Stimulated activated CD8-positive, alpha-beta memory T cell treated with anti-CD3 and anti-CD28 coated beads, Interleukin-12 subunit alpha, Interleukin-12 subunit beta, amount 100 ng/mL, for 4 hours (primary cell): ENCODE data around the gene CDH4.

Experiments
- DNase-seq: peaks from one replicate; pipeline ENCODE4 v3.0.0-alpha.2; 2020; ENCODE audit warnings: low read depth

CDH4 gene

DNA sequence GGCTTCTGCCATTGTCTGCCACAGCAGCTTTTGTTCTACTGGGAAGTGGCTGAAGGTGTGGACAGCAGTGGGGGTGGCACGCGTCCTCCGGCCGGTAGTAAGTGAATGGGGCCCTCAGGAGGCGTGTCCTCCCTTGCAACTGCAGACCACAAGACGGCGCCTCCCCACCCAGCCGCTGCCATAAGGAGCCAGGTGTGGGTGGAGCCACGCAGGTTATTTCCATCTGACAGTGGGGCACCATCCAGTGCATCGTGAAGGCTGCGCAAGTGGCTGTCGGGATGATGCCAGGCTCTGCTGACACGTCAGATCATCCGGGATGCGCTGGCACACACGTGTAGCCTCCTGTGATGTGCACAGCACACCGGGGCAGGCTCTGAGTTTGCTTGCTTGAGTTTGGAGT lies 379.7 kb downstream of the CDH4 start:
- no peak for DNase-seq

DNA sequence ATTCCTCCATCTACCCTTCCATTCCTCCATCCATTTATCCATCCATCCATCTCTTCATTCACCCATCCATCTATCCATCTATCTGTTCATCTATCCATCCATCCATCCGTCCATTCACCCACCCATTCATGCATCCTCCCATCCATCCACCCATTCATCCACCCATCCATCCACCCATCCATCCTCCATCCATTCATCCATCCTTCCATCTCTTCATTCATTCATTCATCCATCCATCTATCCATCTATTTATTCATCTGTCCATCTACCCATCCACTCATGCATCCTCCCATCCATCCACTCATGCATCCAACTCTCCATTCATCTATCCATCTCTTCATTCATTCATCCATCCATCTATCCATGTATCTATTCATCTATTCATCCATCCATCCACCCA lies 380.9 kb downstream of the CDH4 start:
- no peak for DNase-seq

DNA sequence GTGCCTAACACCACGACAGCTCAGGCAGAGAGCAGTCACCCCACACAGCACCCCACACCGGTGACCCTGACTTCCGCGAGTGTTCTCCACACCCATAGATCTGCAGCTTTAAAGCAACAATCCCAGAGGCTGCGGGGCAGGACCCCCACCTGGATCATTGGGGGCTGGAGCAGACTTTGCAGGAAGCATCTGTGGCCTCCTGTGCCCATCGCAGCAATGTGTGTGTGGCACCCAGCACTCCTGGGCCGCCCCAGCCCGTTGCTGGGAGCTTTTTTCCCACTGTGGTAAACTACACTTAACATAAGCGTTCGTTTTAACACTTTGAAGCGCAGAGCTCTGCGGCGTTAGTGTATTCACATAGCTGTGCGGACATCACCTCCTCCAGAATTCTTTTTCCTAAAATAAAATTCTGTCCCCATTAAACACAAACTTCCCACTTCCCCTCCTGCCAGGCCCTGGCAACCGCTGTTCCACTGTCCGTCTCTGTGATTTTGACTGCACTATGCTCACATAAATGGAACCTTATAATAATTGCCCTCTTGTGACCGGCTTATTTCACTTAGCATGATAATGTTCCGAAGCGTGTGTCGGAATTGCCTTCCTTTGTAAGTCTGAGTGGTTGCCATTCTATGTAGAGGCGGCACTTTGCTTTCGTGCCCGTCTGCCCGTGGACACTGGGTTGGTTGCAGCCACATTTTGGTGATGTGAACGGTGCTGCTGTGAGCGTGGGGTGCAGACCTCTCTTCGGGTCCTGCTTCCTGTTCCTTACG lies 382.5 kb downstream of the CDH4 start:
- no peak for DNase-seq

DNA sequence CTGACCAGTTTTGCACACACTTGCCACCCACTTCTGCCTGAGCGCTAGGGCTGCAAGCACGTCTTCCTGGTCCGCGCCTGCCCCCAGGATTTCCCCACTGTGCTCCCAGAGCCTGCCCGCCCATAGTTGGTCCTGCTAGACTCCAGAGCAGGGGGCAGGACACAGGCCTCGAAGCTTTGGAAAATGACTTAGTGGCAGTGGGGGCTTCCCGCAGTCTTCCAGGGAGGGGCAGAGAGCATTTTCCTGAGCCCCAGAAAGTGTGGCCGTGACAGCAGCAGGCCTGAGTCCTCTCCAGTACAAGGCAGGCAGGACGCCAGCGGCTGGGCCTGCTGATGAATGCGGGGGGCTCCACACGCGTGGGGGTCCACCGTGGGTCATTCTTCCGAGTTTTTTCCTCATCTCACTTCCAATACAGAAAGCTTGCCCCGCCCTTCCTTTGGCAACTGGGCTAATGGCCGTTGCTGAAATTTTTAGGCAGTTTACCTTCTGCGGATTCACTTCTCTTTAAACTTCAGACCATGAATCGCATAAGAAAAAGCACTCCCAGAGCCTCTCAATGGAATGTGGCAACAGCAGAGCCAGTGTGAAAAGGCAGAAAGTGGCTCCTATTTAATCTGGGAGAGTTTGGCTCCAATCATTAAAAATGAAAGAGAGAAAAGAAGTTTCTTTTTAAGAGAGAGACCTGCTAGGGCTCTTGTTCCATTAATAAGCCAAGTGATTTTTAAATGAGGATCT lies 383.8 kb downstream of the CDH4 start:
- no peak for DNase-seq

DNA sequence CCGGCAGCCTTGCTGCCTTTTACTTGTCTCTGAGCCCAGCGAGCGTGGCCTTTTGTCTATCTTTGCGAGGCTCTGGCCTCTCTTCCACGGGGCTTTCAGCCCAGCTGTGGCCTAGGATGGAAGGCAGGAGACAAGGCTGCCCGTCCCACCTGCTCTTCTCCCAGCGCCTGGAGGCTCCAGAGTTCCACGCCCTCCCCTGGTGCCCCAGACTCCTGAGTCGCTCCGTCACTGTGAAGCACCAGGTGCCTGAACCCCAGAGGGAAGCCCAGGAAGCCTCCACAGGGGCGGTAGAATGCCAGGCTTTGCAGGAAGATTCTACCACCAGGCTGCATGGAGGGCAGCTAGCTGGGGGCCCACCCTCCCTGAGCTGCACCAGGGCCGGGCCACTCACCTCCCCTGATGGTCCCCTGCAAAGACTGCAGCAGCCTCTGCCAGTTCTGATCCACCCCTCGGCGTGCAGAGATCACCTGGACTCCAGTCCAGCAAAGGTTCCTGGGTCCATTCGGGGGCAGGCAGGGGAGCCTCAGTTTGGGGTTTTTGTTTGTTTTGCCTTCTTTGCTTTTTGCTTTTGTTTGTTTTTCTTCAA lies 384.6 kb downstream of the CDH4 start:
- no peak for DNase-seq

DNA sequence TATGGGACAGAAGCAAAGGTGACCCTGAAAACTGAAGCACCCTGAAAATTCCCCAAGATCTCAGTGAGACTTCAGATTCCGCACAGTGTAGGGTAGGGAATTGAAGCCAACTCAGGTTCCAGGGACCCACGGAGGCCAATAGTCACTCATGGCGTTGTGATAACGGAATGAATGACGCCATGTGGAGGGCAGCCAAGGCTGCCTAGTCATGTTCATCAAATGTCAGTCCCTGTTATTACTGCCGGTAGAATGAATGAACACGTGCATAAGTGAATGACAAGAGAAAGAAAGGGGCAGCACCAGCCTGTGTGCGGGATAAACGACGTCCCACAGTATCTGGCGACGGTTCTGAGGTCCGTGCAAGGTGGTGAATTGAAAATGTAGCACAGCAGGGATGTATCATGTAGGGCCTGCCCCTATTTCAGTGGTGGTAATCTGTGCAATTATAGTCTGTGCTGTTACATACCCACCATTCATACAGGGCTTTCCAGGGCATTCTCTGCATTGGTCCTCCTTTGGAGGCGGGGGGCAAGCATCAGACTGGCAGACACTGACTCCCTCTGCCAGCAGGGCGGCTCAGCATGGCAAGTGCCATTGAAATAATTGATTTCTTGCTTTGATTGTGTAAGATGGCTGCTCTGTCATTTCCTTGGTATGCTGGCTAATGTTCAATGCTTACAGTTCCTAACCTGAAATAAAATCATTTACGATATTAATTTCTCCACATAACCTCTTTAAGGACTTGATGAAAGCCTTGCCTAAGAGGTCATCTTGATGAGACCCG lies 386.9 kb downstream of the CDH4 start:
- DNase-seq: no peak

DNA sequence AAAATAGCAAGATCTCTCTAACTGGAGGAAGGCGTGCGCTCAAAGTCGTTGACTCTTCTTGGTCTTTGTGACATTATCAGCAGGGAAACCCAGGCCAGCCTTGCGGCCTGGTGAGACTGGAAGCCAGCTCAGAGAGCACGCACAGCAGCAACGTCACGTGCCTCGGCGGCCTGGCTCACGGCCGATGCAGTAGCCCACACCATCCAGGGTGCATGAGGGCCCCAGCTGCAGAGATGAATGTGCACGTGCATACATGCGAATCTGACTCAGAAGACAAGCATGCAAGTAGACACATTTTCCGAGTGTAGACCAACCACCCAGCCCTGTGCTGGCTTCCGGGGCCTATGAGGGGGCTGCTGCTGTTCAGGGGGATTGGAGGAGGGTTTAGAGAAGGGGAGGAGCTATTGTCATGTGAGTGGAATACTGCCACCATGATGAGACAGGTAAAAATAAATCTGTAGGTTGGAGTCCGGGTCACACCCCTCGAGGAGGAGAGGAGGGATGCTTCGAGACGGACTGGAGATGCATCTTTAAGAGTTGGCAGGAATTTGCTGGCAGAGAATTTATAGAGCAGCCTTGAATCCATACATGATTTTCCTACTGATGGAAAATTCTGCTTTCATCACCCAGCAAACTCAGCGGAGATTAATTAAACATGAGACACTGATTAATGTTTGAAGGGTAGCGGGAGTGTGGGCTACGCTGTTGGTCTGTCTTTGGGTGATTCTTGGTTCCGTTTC lies 388.2 kb downstream of the CDH4 start:
- no peak for DNase-seq

DNA sequence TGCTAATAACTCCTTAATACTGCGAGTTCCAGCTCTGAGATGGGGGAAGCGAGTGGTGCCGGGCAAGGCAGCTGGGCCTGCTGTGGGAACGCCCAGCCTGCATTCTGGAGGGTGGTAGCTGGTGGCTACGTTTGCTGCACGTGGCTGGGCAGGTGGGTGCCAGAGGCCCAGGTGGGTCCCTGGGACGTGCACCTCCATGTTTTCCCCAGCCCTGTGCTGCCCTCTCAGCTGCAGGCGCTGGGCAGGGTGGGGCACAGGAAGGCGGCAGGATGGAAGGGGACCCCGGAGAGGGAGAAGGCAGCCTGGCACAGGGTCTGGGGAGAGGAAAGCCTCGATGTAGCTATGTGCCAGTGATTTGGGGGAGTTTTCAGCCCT lies 388.8 kb downstream of the CDH4 start:
- DNase-seq: no peak

DNA sequence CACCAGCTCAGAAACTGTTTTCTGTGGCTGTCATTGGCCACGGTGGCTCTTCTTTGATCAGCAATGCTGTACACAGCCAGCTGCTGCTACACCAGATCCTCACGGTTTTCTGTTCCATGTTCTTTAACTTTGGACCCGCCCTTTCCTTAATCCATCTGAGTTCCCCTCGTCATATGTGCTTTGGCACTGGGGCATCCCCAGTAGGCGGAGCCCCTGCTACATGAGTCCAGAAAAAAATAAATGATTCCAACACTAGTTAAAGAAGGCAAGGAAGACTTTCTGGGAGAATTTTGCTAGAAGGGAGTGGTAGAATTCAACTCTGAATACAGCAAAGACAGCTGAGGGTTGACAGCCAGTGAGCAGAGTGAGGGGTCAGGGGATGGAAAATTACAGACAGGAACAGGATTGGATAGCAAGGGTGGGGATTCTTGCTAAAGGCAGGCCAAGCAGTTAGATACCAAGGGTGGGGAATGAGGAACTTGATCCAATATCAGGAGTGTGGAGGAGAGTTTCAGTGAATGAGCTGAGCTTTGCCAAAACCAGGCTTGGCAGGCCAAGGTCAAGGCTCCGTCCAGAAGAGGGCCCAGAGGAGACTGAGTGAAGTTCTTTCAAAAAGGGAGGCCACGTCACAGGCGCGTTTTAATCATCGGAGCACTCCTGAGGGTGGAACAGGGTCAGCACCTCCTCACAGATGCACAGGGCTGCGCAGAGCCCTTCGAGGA lies 391.8 kb downstream of the CDH4 start:
- DNase-seq: no peak

DNA sequence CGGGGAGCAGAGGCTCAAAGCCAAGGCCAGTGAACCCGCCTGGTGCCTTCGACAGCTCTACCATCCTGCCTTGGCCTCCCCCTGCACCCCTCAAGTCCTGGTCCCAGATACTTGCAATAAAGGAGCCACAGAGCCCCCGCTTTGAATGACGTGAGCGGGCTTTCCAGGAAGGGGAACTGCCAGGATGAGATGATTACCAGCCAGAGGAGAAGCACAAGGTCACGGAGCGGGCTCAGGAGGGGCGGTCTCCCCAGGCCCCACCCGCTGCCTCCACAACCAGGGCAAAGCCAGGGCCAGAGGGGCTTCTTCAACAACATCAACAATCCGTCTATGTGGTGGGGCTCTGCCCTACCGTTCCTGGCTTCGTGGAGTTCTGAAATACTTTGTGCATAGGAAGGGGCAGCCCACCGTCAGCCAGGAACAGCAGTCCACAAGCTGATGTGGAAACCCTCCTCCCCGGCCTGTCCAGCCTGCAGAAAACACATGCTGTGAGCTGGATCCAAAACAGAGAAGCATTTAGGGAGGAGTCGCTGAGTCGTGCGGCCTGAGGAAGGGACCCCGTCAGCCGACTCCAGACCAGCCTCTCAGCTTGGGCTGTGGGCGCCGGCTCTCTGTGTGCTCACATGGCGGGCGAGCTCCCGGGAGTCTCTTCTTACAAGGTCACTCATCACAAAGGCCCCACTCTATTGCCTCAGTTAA lies 392.5 kb downstream of the CDH4 start:
- no peak for DNase-seq

DNA sequence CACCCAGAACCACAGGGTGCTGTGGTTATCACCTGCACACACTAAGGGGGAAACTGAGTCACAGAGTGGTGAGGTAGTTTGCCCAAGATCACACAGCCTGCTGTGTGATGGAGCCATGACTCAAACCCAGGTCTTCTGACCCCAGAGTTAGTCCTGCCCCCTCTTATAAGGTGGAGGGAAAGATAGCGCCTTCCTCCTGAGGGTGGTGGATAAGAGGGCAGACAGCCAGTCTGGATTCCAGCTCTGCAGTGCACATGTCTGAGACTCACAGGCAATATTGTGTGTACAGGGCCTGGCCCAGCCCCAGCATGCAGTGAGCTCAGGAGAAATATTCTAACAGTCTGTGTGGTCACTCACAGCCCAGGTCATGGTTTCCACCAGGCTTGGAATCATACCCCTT lies 393.7 kb downstream of the CDH4 start:
- no peak for DNase-seq

DNA sequence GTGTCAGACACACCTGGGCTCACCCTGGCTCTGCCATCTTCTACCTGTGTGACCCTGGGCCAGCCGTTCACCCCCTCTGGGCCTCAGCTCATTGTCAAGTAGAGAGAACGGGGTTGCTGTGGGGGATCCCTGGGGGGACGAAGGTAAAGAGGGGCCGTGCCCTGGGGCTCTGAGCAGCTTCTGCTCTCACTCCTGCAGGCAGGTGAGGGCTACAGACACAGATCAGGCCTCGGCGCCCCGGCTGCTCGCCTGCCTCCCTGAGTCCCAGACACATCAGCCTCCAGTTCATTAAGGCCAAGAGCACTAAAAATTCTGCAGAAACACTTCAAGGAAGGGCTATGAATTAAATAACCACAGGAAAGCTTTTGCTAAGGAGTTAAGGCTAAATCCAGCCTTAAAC lies 394.4 kb downstream of the CDH4 start:
- DNase-seq: no peak

DNA sequence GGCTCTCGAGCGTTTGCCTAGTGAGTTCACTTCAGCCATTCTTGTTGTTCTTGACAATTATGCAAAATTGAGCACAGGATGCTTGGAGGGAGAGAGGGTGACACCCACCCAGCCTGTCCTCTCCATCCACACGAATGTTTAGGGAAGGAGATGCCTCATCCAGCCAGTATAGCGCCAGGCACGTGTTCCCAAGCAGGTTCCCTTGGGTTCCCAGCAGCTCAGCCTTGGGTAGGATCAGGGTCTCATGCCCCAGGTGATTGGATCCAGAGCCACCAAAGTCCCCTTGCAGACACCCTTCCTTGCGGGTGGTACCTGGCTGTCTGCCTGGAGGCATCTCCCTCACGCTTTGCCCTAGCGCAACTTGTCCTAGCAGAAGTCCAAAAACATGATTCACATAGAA lies 394.9 kb downstream of the CDH4 start:
- no peak for DNase-seq

DNA sequence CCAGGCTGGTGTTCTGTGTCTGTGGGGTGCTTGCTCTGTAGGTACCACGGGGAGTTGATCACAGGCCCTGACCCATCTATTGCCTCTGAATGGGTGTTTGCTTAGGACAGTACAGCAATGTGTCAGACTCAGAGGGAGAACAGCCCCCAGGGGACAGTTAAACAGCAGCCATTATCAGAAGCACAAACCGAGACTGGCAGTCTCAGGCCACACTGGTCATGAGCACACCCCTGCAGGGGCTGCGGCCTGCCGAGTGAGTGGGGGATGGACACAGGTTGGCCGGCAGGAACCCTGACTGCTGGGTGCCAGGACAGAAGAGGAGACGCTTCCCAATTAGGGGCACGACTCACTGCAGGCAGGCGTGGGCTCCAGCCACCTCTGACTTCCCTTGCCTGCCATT lies 395.6 kb downstream of the CDH4 start:
- no peak for DNase-seq

DNA sequence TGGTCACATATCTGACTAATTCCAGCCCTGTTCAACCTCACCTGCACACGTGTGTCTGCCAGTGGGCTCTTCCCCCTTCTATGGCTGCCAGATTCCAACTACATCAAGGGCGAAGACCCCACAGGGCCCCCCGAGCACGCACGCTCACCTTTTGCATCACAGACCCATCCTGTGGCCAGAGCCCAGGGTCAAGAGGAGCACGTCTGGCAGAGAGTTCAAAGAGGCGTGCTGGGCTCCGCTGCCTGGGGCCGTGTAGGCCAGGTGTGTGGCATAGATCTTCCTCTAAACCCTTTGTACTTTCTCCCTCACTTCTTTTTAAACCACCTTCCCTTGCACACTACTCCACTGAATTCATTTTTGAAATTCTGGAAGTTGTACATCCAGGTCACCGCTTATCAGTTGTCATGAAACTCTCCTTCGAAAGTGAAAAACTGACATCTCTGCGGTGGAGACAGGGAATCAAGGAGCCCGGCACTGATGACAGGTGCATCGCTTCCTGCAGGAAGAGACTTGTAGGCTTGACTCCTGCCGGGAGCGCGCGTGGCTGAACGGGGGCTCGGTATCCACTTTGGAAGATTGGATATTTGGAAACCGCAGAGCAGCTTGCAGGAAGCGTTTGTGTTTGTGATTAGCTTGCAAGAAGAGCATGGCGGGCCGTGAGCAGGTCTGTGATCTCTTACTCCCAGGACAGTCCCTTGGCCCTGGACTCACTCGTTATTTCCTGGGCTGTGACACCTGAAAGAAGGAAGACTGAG lies 397.2 kb downstream of the CDH4 start:
- no peak for DNase-seq

DNA sequence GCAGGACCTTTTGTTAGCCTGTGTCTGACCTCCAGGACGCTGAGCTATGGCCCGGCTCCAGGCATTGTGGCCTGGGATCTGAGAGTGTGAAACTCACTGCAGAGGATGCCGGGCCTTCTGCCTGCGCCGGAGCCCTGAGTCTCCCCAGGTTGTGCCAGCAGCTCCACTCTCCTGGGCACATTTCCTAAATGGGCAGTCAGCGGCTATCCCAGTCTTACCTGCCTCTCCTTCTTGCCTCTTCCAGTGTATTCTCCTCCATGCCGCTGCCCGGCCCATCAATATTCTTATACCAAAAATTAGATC lies 397.8 kb downstream of the CDH4 start:
- no peak for DNase-seq

DNA sequence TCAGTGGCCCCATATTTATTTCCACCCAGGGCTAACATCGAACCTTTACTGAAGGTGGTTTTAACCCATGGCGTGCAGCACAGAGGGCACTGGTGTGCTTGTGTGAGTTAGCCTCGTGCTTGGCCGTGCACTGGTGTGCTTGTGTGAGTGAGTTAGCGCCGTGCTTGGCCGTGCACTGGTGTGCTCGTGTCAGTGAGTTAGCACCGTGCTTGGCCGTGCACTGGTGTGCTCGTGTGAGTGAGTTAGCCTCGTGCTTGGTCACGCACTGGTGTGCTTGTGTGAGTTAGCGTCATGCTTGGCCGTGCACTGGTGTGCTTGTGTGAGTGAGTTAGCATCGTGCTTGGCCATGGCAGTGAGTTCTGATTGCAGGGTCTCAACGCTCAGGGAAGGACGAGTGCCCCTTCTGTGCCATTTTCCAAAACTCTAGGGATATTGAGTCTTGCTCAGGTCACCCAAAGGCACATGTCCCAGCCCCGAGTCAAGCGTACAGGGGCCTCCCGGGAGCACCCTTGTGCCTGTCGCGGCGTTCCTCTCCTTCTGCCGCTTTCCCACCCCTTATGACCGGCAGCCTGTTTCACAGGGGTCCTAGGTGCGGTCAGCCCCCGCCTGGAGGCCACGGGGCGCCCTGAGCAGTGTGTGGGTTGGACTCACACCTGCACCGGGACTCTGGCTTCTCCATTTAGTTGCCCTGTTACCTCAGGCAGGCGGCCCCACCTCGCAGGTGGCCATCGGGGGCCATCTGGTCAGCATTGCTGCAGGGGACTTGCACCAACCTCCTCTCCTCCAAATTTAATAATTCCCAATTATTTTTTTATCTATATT lies 399.1 kb downstream of the CDH4 start:
- DNase-seq: no peak

DNA sequence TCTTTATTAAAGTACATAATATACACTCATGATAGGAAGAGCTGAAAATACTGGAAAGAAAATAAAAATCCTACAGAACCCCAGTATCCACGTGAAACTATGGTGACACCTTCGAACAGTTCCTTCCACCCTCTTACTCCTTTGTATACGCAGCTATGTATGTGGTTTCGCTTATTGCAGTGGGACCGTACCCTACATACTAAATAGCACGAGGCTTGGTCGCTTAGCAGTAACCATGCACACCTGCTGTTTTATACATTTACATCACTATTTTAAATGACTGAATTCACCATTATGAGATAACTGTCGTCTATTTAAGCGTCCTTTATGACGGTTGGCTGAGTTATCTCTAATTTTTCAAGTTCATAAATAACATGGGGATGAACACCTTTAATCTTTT lies 400.1 kb downstream of the CDH4 start:
- DNase-seq: no peak

DNA sequence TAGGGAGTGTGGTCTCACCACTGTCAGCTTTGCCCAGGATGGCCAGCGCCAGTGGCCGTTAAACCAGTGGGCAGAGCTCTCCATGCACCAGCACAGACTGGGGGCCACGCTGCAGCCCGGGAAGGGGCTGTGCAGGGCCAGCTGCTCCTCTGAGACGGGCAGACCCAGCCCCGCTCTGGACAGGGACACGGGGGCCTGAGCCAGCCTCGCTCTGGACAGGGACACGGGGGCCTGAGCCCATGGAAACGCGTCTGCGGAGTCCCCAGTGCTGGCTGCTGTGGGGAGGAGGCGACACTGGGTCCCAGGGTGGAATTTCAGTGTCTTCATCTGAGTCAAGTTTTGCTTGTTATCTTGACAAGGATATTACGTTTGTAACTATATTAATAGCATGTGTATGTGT lies 402.7 kb downstream of the CDH4 start:
- DNase-seq: no peak
